Umbilical cord (tissue), 1 donor: ENCODE data around the gene POLR1D. TPM values are rescaled to one million over a fixed set of nuclear protein-coding genes. Genes with fewer than 3 reads are reported as not detected.

Source experiments
- total RNA-seq: library from RNA; depleted of rRNA; stranded (reverse); fragments of >200 nt; gene quantifications from one replicate; pipeline ENCODE4 v1.2.3, GENCODE V29; 2014; ENCODE audit warnings: low replicate concordance; ENCODE audit not compliant: insufficient read depth

Gene POLR1D
- total RNA-seq, 1 donor from 2014 or later: 111 TPM

Other genes with a start within 250 kb of the POLR1D start
- 79.7 TPM for gene GTF3A, start 197.3 kb upstream of the POLR1D start, total RNA-seq
- 40.9 TPM for gene MTIF3, start 171.3 kb upstream of the POLR1D start, total RNA-seq
- gene LNX2, start 1.4 kb upstream of the POLR1D start, total RNA-seq: 5.3 TPM
- gene GSX1, start 170.6 kb downstream of the POLR1D start, total RNA-seq: not detected